TTC549 (cell line): ENCODE measurements around the gene RNU2-63P.
"Not testable (repeated sequence)": the region's sequence is repeated elsewhere in the genome, so short reads cannot be mapped to it uniquely, and the experiment has no call there.

Experiments used
- FAIRE-seq: peaks from 2 replicates; lab custom pipeline; 2012; peaks lifted over from hg19 to GRCh38; lab: Jason Lieb, UNC

The RNU2-63P gene

GRCh38 chr2:88027697-88028389 lies 11.5 kb upstream of the RNU2-63P start:
- no peak for FAIRE-seq

- FAIRE-seq, result no peak
Observed at GRCh38 chr2:88024509-88024908, 8.2 kb upstream of the RNU2-63P start.

GRCh38 chr2:88022669-88022921 lies 6.2 kb upstream of the RNU2-63P start:
- no peak for FAIRE-seq

GRCh38 chr2:88019985-88020384 lies 3.6 kb upstream of the RNU2-63P start:
- FAIRE-seq, result no peak

GRCh38 chr2:88018909-88019308 lies 2.6 kb upstream of the RNU2-63P start:
- no peak for FAIRE-seq

- not testable (repeated sequence) for FAIRE-seq
Observed at GRCh38 chr2:88018077-88018805, 1.9 kb upstream of the RNU2-63P start.

- FAIRE-seq, result not testable (repeated sequence)
Observed at GRCh38 chr2:88017780-88018038, 1.4 kb upstream of the RNU2-63P start.

- FAIRE-seq, result no peak
Observed at GRCh38 chr2:88016960-88017779, 823 bp upstream of the RNU2-63P start.

- no peak for FAIRE-seq
Observed at GRCh38 chr2:88011011-88011410, 5.3 kb downstream of the RNU2-63P start.

- no peak for FAIRE-seq
Observed at GRCh38 chr2:88010136-88010535, 6.2 kb downstream of the RNU2-63P start.

GRCh38 chr2:88006912-88007439 lies 9.4 kb downstream of the RNU2-63P start:
- no peak for FAIRE-seq

- FAIRE-seq, result no peak
Observed at GRCh38 chr2:88005776-88006175, 10.6 kb downstream of the RNU2-63P start.

GRCh38 chr2:88003074-88003755 lies 13.1 kb downstream of the RNU2-63P start:
- no peak for FAIRE-seq

- FAIRE-seq, result no peak
Observed at GRCh38 chr2:88002359-88002707, 14.0 kb downstream of the RNU2-63P start.

- FAIRE-seq, result not testable (repeated sequence)
Observed at GRCh38 chr2:88000474-88000873, 15.9 kb downstream of the RNU2-63P start.

- no peak for FAIRE-seq
Observed at GRCh38 chr2:87996570-87996969, 19.8 kb downstream of the RNU2-63P start.

GRCh38 chr2:87995756-87996155 lies 20.6 kb downstream of the RNU2-63P start:
- FAIRE-seq, result no peak

GRCh38 chr2:87994304-87994850 lies 22.0 kb downstream of the RNU2-63P start:
- FAIRE-seq, result not testable (repeated sequence)

- FAIRE-seq, result not testable (repeated sequence)
Observed at GRCh38 chr2:87992569-87992968, 23.8 kb downstream of the RNU2-63P start.

GRCh38 chr2:87987473-87987872 lies 28.9 kb downstream of the RNU2-63P start:
- not testable (repeated sequence) for FAIRE-seq

- not testable (repeated sequence) for FAIRE-seq
Observed at GRCh38 chr2:87985902-87986301, 30.4 kb downstream of the RNU2-63P start.

GRCh38 chr2:87981182-87981581 lies 35.2 kb downstream of the RNU2-63P start:
- not testable (repeated sequence) for FAIRE-seq
